Heart left ventricle (tissue), 16 donors: ENCODE data around the gene ROR1. TPM values are rescaled to one million over a fixed set of nuclear protein-coding genes. Genes with fewer than 3 reads are reported as not detected.

ENCODE experiments used
- ATAC-seq, 4 donors: fragments of 200-7000 bp; cut with Tn5 transposase; one replicate each; pipeline ENCODE4 v1.9.1; 2020 to 2022; ENCODE audit warnings: moderate library complexity in 4 of 4, mild to moderate bottlenecking in 3 of 4, moderate number of reproducible peaks in 1 of 4
- DNase-seq, 5 donors: peaks; one replicate each; pipeline ENCODE4 v3.0.0-alpha.2; 2020
- H3K27ac ChIP-seq, 12 donors: fragments of 200-600 bp; sonication (generic) in 4 of 12; one replicate each; pipeline versions ENCODE4 v1.5.0 to v1.8.0; 2016 to 2022; ENCODE audit warnings: mild to moderate bottlenecking in 2 of 12
- H3K27me3 ChIP-seq, 9 donors: fragments of 200-600 bp; sonication (generic) in 2 of 9; one replicate each; pipeline versions ENCODE4 v1.5.1 to v1.8.0; 2016 to 2022; ENCODE audit warnings: mild to moderate bottlenecking in 3 of 9
- H3K36me3 ChIP-seq, 9 donors: fragments of 200-600 bp; sonication (generic) in 2 of 9; one replicate each; pipeline versions ENCODE4 v1.5.0 to v1.8.0; 2018 to 2022; ENCODE audit warnings: mild to moderate bottlenecking in 2 of 9
- H3K4me1 ChIP-seq, 12 donors: fragments of 200-600 bp; sonication (generic) in 4 of 12; one replicate each; pipeline versions ENCODE4 v1.5.0 to v1.8.0; 2016 to 2022; ENCODE audit warnings: mild to moderate bottlenecking in 3 of 12
- H3K4me3 ChIP-seq, 12 donors: fragments of 200-600 bp; sonication (generic) in 4 of 12; one replicate each; pipeline versions ENCODE4 v1.5.0 to v1.8.0; 2017 to 2022; ENCODE audit warnings: mild to moderate bottlenecking in 9 of 12, moderate library complexity in 4 of 12
- H3K9me3 ChIP-seq, 12 donors: fragments of 200-600 bp; sonication (generic) in 4 of 12; one replicate each; pipeline versions ENCODE4 v1.5.0 to v1.8.0; 2016 to 2022; ENCODE audit warnings: mild to moderate bottlenecking in 1 of 12
- CTCF ChIP-seq, 12 donors: fragments of 200-600 bp; sonication (generic) in 4 of 12; IDR thresholded peaks; one replicate each; pipeline versions ENCODE4 v1.5.0 to v1.8.0; 2018 to 2022; ENCODE audit warnings: antibody characterized with exemption in 12 of 12, mild to moderate bottlenecking in 5 of 12
- POLR2A ChIP-seq, 2 donors: fragments of 450-650 bp; IDR thresholded peaks; one replicate each; pipeline ENCODE4 v1.6.1; 2017; ENCODE audit warnings: antibody characterized with exemption in 2 of 2, mild to moderate bottlenecking in 2 of 2, moderate library complexity in 2 of 2
- WGBS, 4 donors: extraction: QIAGEN DNeasy Blood & Tissue Kit in 2 of 4; methylation state at CpG; one replicate each; pipeline versions ENCODE4 v1.1.5 to v1.1.7; 2013 to 2018; 5-methylcytosine and 5-hydroxymethylcytosine counted together
- intact Hi-C, 10 donors: fragments of 100-400 bp; cut with DNase I; formaldehyde crosslinking; loops; one replicate each; pipeline versions ENCODE4 v1.11.1 to v1.14.2; 2022
- polyA plus RNA-seq, 2 donors: library from polyadenylated mRNA; stranded (reverse); fragments of 200-250 nt; gene quantifications; one replicate each; pipeline ENCODE4 v1.2.3, GENCODE V29; 2013
- total RNA-seq, 9 donors: library from RNA; depleted of rRNA in 2 of 9; stranded (reverse); fragments of >200 nt in 2 of 9; fragmentation: NEBNext Ultra II Directional in 3 of 9; extraction: Animal tissue kit (Norgen Biotek cat#: 25700) in 3 of 9; gene quantifications; one replicate each; pipeline versions ENCODE4 v1.1.0 to v1.2.4, GENCODE V29; 2016 to 2023
- donor health status: ischemic (EF 13 %, LVEDD 7.1; RV severe dilation, severe dysfunction).
- donor health status: healthy with polysubstance abuse.
- donor health status: DM: no; HTN: yes; CAD: no.
- donor health status: DM: no; HTN: no; CAD: no.
- donor health status: ischemic (EF 25% LVEDD 6.9; RV normal size, moderate dysfunction).
- donor health status: ischemic (EF 25% LVEDD 5.7; RV mildly dilated, moderate dysfunction).
- donor health status: healthy.
- donor health status: DM: yes; HTN: yes; CAD: no.
- donor health status: ischemic (EF 35%, LVEDD 5.7; RV mildly dilated, moderate dysfunction).
- donor health status: nonischemic (EF 11% LVEDD 7.7; RV severe dilation, severe dysfunction).
- donor health status: DM: yes; HTN: yes; CAD: no.
- donor health status: PGD.
- donor health status: ischemic (EF 29% LVEDD 5.4; RV normal size, mild dysfunction).
- donor health status: nonischemic (EF 23%, LVEDD 6.1; RV moderate dilation, normal function).

Gene ROR1
- total and polyA plus RNA-seq, 11 donors = 4.1 to 35.3 (median 19.3) TPM

- intact Hi-C loops = loop anchor here (5.0 to 10.0 kb wide), 16 partner anchors 66 to 474 kb away; no protein-coding TSS in a partner anchor
- Histone ChIP-seq H3K4me1 (peaks cover 0 to 6% (median 5%) of the 10 kb centered on the region in 12 donors), H3K36me3 (no peaks in the 10 kb centered on the region), H3K27ac (no peak overlapping the region), H3K4me3 (no peak overlapping the region), H3K9me3 (no peaks in the 10 kb centered on the region), H3K27me3 (peaks cover 0 to 32% (median 0%) of the 10 kb centered on the region in 9 donors)
- DNase-seq = no peak
- TF ChIP-seq CTCF (IDR thresholded peaks at IDR 0.05) = no peak
- TF ChIP-seq POLR2A (IDR thresholded peaks at IDR 0.05) = no peak
- 35 to 54% (median 41%) methylated on average over 1 of the region's 1 CpG for WGBS, 4 donors
- ATAC-seq = no peak
These were observed 3.4 kb upstream of the ROR1 start for GRCh38 chr1:63770381-63770780.

- 95 to 98% (median 98%) methylated on average over 3 of the region's 3 CpGs for WGBS, 4 donors
- TF ChIP-seq CTCF (IDR thresholded peaks at IDR 0.05) = no peak
- no peak for TF ChIP-seq POLR2A (IDR thresholded peaks at IDR 0.05)
- intact Hi-C loops = loop anchor here (2.0 to 10.0 kb wide), 17 partner anchors 67 to 473 kb away; no protein-coding TSS in a partner anchor
- ATAC-seq (no peak), DNase-seq (no peak)
- Histone ChIP-seq H3K4me1 (peaks cover 0 to 21% (median 8%) of the 10 kb centered on the region in 12 donors), H3K9me3 (no peaks in the 10 kb centered on the region), H3K36me3 (no peaks in the 10 kb centered on the region), H3K27ac (no peak overlapping the region), H3K27me3 (peaks cover 0 to 46% (median 0%) of the 10 kb centered on the region in 9 donors), H3K4me3 (no peak overlapping the region)
These were observed 1.6 kb upstream of the ROR1 start for GRCh38 chr1:63772201-63772600.

- ATAC-seq (no peak), DNase-seq (no peak)
- TF ChIP-seq CTCF (IDR thresholded peaks at IDR 0.05) (no peak), POLR2A (IDR thresholded peaks at IDR 0.05) (no peak)
- H3K4me3 ChIP-seq = no peak overlapping the region
- intact Hi-C loops = loop anchor here (2.0 to 10.0 kb wide), 17 partner anchors 68 to 472 kb away; no protein-coding TSS in a partner anchor
- peaks cover 0 to 46% (median 0%) of the 10 kb centered on the region in 9 donors for H3K27me3 ChIP-seq
- peaks cover 0 to 26% (median 9%) of the 10 kb centered on the region in 12 donors for H3K4me1 ChIP-seq
- peak overlapping the region in 2 of 12 donors; percentile 94 to 95 for H3K27ac ChIP-seq
- no peaks in the 10 kb centered on the region for H3K36me3 ChIP-seq
- 63 to 67% (median 66%) methylated on average over 2 of the region's 2 CpGs for WGBS, 4 donors
- no peaks in the 10 kb centered on the region for H3K9me3 ChIP-seq
These were observed 941 bp upstream of the ROR1 start for GRCh38 chr1:63772876-63773275.

GRCh38 chr1:63773496-63773814 is 362 bp upstream of the ROR1 start:
- H3K36me3 ChIP-seq = no peaks in the 10 kb centered on the region
- peak overlapping the region; percentile 60 to 94 (median 73) for H3K4me3 ChIP-seq
- H3K9me3 ChIP-seq = no peaks in the 10 kb centered on the region
- TF ChIP-seq CTCF (IDR thresholded peaks at IDR 0.05) (no peak), POLR2A (IDR thresholded peaks at IDR 0.05) (no peak)
- intact Hi-C loops = loop anchor here (2.0 to 10.0 kb wide), 17 partner anchors 69 to 471 kb away; no protein-coding TSS in a partner anchor
- H3K4me1 ChIP-seq = peaks cover 0 to 32% (median 9%) of the 10 kb centered on the region in 12 donors
- peak in 1 of 4 donors; percentile 34 for ATAC-seq
- H3K27me3 ChIP-seq = peaks cover 0 to 46% (median 0%) of the 10 kb centered on the region in 9 donors
- H3K27ac ChIP-seq = peak overlapping the region in 10 of 12 donors; percentile 49 to 99 (median 94)
- DNase-seq = no peak
- WGBS, 4 donors = 6 to 8% (median 7%) methylated on average over 8 to 9 of the region's 9 CpGs
